ENCODE results near the gene ATF1.
"Not testable (repeated sequence)": the region's sequence is repeated elsewhere in the genome, so short reads cannot be mapped to it uniquely, and the experiment has no call there.

Gene ATF1

GRCh38 chr12:50806176-50806575 is 42.3 kb downstream of the ATF1 start:
- DNase-seq = peak; percentile 52

DNA sequence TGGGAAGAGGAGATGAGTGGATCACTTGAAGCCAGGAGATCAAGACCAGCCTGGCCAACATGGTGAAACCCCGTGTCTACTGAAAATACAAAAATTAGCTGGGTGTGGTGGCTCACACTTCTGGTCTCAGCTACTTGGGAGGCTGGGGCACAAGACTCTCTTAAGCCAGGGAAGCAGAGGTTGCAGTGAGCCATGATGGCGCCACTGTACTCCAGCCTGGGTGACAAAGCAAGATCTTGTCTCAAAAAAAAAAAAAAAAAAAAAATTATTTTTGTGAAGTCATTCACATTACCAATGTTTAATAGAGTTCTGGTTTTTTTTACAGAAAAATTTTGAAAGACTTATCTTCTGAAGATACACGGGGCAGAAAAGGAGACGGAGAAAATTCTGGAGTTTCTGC is 45.2 kb downstream of the ATF1 start:
- not testable (repeated sequence) for DNase-seq

DNA sequence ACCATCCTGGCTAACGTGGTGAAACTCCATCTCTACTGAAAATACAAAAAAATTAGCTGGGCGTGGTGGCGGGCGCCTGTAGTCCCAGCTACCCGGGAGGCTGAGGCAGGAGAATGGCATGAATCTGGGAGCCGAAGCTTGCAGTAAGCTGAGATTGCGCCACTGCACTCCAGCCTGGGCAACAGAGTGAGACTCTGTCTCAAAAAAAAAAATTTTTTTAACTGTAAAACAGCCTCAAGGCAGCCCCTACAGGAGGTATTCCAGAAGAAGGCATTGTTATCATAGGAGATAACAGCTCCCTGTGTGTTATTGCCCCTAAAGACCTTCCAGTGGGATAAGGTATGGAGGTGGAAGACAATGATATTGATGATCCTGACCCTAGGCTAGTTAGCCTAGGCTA is 51.0 kb downstream of the ATF1 start:
- not testable (repeated sequence) for DNase-seq

GRCh38 chr12:50820177-50820576 is 56.3 kb downstream of the ATF1 start:
- DNase-seq = no peak

GRCh38 chr12:50822082-50822481 is 58.2 kb downstream of the ATF1 start:
- no peak for DNase-seq

- not testable (repeated sequence) for DNase-seq
Measured at GRCh38 chr12:50823724-50824123, 59.8 kb downstream of the ATF1 start.

DNA sequence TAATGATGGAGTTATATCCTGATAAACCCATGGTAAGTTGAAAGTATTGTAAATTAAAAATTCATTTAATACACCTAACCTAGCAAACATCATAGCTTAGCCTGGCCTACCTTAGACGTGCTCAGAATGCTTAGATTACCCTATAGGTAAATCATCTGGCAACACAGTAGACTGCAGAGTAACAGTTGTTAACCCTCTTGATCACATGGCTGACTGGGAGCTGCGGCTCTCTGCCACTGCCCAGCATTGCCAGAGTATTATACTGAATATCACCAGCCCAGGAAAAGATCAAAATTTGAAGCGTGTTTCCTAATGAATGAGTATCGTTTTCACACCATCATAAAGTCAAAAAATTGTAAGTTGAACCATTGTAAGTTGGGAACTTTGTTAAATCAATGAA is 61.0 kb downstream of the ATF1 start:
- no peak for DNase-seq

- DNase-seq = peak; percentile 34
Measured at GRCh38 chr12:50825372-50825838, 61.5 kb downstream of the ATF1 start.

GRCh38 chr12:50828121-50828520 is 64.2 kb downstream of the ATF1 start:
- no peak for DNase-seq

DNA sequence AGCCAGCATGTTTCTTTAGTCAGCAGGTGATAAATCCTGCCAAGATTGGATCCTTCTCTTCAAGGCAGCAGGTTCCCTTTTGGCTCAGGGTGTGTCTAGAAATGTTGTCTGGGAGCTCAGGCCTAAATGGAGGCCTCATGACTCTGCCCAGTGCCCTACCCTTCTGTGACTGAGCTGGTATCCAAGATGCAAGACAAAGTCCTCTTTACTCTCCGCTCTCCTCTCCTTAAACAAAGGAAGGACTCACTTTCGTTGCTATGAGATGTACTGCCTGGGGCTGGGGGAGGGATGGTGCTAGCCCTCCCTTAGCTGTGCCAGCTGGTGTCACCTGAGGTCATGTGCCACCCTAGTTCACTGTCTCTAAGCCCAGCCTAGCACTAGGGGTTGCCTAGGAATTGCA is 65.0 kb downstream of the ATF1 start:
- DNase-seq = no peak

- not testable (repeated sequence) for DNase-seq
Measured at GRCh38 chr12:50833801-50834200, 69.9 kb downstream of the ATF1 start.

GRCh38 chr12:50839042-50839441 is 75.1 kb downstream of the ATF1 start:
- no peak for DNase-seq

DNA sequence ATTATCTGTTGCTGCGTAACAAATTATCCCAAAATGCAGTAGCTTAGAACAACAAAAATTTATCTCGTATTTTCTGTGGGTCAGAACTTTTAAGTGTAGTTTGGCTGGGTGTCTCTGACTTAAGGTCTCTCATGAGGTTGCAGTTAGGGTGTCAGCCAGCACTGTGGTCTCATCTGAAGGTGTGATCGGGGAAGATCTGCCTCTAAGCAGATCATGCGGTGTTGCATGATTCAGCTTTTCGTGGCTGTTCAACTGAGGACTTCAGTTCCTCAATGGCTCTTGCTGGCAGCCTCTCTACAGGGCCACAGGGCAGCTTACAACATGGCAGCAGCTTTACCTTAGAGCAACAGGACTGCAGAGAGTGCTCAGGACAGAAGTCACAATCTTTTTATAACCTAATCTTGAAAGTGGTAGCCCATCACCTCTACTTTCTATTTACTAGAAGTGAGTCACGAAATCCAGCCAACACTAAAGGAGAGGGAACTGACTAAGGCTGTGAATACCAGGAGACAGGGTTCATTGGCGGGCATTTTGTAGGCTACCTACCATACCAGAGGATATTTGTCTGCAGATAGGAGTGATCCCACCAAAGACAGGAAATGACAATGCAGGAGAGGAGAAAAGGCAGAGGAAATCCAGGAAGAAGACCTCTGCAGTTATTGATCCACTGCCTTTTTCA is 77.0 kb downstream of the ATF1 start:
- DNase-seq = no peak

DNA sequence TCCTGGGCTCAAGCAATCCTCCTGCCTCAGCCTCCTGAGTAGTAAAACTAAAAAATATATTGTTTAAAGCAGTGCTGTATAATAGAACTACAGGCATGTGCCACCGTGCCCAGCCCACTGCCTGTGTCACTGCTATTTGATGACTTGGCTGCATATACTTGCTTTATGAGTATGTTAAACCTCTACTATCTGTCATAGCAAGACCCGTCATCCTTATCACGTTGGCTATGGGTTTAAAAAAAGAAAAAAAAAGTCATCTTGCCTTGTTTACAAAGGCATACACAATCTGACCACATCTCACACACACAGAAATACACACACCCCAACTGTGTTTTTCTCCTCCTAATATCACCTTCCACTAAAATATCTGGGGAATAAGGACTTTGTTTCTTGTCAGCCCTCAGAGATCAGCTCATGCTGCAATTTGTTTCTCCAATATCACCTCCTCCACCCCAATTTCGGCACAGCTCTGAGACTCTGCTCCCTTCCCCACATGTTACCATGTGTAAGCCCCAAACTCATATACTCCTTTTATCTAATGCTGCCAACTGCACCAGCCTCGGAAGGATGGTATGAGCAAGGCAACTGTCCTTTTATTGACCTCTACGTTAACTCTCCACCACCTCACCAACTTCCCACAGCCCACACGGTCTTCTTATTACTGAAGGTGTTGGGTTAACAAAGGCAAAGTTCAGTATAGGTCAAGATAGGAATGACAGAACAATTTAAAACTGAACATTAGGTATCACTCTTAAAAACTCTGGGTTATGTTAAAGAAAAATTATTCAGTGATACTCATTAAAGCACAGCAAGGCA is 78.0 kb downstream of the ATF1 start:
- no peak for DNase-seq

GRCh38 chr12:50842637-50843493 is 79.0 kb downstream of the ATF1 start, which contains the start of gene TMPRSS12:
Gene TMPRSS12, plus strand, starts transcription at chr12:50842926. Its CDS starts 39 bp downstream, at chr12:50842965.
- no peak for DNase-seq

GRCh38 chr12:50845021-50845647 is 81.2 kb downstream of the ATF1 start:
- no peak for DNase-seq

- no peak for DNase-seq
Measured at GRCh38 chr12:50848963-50849362, 85.1 kb downstream of the ATF1 start.

DNA sequence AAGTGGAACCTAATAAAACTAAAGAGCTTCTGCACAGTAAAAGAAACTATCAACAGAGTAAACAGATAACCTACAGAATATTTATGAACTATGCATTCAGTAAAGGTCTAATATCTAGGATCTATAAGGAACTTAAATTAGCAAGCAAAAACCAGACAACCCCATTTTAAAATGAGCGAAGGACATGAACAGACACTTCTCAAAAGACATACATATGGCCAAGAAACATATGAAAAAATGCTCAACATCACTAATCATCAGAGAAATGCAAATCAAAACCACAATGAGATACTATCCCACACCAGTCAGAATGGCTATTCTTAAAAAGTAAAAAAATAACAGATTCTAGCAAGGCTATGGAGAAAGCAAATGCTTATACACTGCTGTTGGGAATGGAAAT is 91.3 kb downstream of the ATF1 start:
- DNase-seq = not testable (repeated sequence)

GRCh38 chr12:50855679-50856078 is 91.8 kb downstream of the ATF1 start:
- DNase-seq = not testable (repeated sequence)

GRCh38 chr12:50859621-50860310 is 95.9 kb downstream of the ATF1 start:
- DNase-seq = no peak

- DNase-seq = no peak
Measured at GRCh38 chr12:50862316-50862715, 98.4 kb downstream of the ATF1 start.

DNA sequence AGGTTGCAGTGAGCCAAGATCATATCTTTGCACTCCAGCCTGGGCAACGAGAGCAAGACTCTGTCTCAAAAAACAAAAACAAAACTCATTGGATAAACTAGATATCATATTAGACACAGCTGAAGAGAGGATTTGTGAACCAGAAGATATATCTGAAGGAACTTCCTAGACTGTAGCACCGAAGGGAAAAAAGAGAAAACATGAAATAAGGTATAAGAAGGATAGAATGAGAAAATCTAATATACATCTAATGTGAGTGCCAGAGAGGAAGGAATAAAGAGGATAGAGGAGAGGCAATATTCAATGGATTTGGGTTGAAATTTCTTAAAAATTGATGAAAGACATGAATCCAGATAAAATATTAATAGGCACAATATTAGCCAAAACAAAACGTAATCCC is 101.4 kb downstream of the ATF1 start:
- no peak for DNase-seq

Data from NCI-H1694 treated with DMSO at 0.1 percent for 48 hours (cell line).